NT2/D1 (cell line): Measurements from ENCODE around the gene GMCL2.

Experiments
- SUZ12 ChIP-seq: IDR thresholded peaks from 2 replicates; pipeline ENCODE4 v1.6.1; 2011; ENCODE audit not compliant: insufficient read length, insufficient read depth; ENCODE audit errors: extremely low read depth
- YY1 ChIP-seq: IDR thresholded peaks from 2 replicates; pipeline ENCODE4 v1.6.1; 2011; ENCODE audit not compliant: insufficient read length, insufficient read depth
- ZNF274 ChIP-seq: IDR thresholded peaks from 2 replicates; pipeline ENCODE4 v1.6.1; 2011; ENCODE audit warnings: mild to moderate bottlenecking, low read depth, low read length

- TF ChIP-seq YY1 (no peak), ZNF274 (no peak), SUZ12 (no peak)
These were observed 19.3 kb upstream of the GMCL2 start for GRCh38 chr5:178206166-178207101.
